Vagina (tissue), 2 donors: Measurements from ENCODE around the gene CHMP3. TPM values are rescaled to one million over a fixed set of nuclear protein-coding genes. Genes with fewer than 3 reads are reported as not detected.

Experiments
- DNase-seq, 2 donors: peaks; one replicate each; pipeline ENCODE4 v3.0.0-alpha.2; 2017; ENCODE audit errors: extremely low spot score in 2 of 2
- H3K27ac ChIP-seq: fragments of 200-600 bp; sonication (generic); one replicate; pipeline ENCODE4 v1.5.1; 2019
- H3K27me3 ChIP-seq: fragments of 200-600 bp; sonication (generic); one replicate; pipeline ENCODE4 v1.5.1; 2019
- H3K36me3 ChIP-seq, 2 donors: fragments of 200-600 bp; sonication (generic); one replicate each; pipeline ENCODE4 v1.5.1; 2017 to 2019
- H3K4me1 ChIP-seq: fragments of 200-600 bp; sonication (generic); one replicate; pipeline ENCODE4 v1.5.1; 2019
- H3K4me3 ChIP-seq, 2 donors: fragments of 200-600 bp; sonication (generic); 1 replicate in 1 of 2; 2 replicates in 1 of 2; pipeline ENCODE4 v1.5.1; 2016 to 2019
- H3K9me3 ChIP-seq: fragments of 200-600 bp; sonication (generic); one replicate; pipeline ENCODE4 v1.5.1; 2019
- CTCF ChIP-seq, 3 experiments: fragments of 450-650 bp in 2 of 3; fragments of 200-600 bp in 1 of 3; sonication (generic) in 1 of 3; IDR thresholded peaks; one replicate each; pipeline ENCODE4 v1.5.1; 2017 to 2019; ENCODE audit warnings: antibody characterized with exemption in 3 of 3, mild to moderate bottlenecking in 2 of 3, moderate library complexity in 2 of 3
- POLR2A ChIP-seq, 2 donors: fragments of 450-650 bp; IDR thresholded peaks; one replicate each; pipeline ENCODE4 v1.6.1; 2017; ENCODE audit warnings: antibody characterized with exemption in 2 of 2, mild to moderate bottlenecking in 2 of 2, moderate library complexity in 2 of 2
- POLR2AphosphoS5 ChIP-seq, 2 donors: sonication (generic); formaldehyde crosslinking; IDR thresholded peaks; one replicate each; pipeline ENCODE4 v1.9.0; 2017; ENCODE audit warnings: antibody characterized with exemption in 2 of 2, mild to moderate bottlenecking in 2 of 2, low read depth in 1 of 2; ENCODE audit not compliant: insufficient read depth in 1 of 2
- intact Hi-C: fragments of 100-400 bp; cut with DNase I; formaldehyde crosslinking; loops from one replicate; pipeline ENCODE4 v1.15.1; 2023
- total RNA-seq: library from RNA; depleted of rRNA; stranded (reverse); fragments of >200 nt; gene quantifications from one replicate; pipeline ENCODE4 v1.2.3, GENCODE V29; 2016

CHMP3 gene
- total RNA-seq, 1 donor from 2014 or later: 49.6 TPM

GRCh38 chr2:86480105-86480504 is 83.1 kb downstream of the CHMP3 start:
- Histone ChIP-seq H3K27me3 (no peaks in the 10 kb centered on the region), H3K36me3 (peaks cover 0 to 90% of the 10 kb centered on the region in 2 donors), H3K4me3 (no peak overlapping the region), H3K4me1 (peaks cover 10% of the 10 kb centered on the region), H3K27ac (no peak overlapping the region), H3K9me3 (no peaks in the 10 kb centered on the region)
- no peak for TF ChIP-seq POLR2AphosphoS5 (IDR thresholded peaks at IDR 0.05; ENCODE audit: insufficient read depth in 1 of 2, low read depth in 1 of 2)
- TF ChIP-seq CTCF (IDR thresholded peaks at IDR 0.05): no peak
- no peak for TF ChIP-seq POLR2A (IDR thresholded peaks at IDR 0.05)
- intact Hi-C loops: no loop called here
- no peak for DNase-seq

DNA sequence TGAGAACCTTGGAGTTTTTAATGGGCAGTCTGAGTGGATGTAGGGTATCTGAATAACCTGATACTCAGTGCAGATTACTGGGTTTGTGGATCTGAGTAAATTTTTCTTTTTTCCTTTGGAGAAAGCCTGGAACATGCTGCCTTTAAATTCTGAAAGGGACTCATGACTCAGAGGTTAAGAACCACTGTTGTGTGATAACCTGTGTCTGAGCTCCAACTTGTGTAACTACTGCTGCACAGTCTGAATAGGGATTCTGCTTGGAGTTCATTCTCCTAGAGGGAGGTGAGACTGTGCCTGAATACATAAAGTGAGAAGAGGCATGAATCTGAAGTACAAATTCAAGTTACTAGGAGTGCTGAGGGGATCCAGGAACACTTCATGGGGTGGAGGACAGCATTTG is 85.9 kb downstream of the CHMP3 start:
- H3K27me3 ChIP-seq: no peaks in the 10 kb centered on the region
- TF ChIP-seq CTCF (IDR thresholded peaks at IDR 0.05) (no peak), POLR2AphosphoS5 (IDR thresholded peaks at IDR 0.05; ENCODE audit: insufficient read depth in 1 of 2, low read depth in 1 of 2) (no peak), POLR2A (IDR thresholded peaks at IDR 0.05) (no peak)
- DNase-seq: no peak
- H3K4me3 ChIP-seq: no peak overlapping the region
- peaks cover 0 to 83% of the 10 kb centered on the region in 2 donors for H3K36me3 ChIP-seq
- H3K4me1 ChIP-seq: no peaks in the 10 kb centered on the region
- intact Hi-C loops: no loop called here
- no peaks in the 10 kb centered on the region for H3K9me3 ChIP-seq
- H3K27ac ChIP-seq: no peak overlapping the region

- Histone ChIP-seq H3K4me3 (no peak overlapping the region), H3K4me1 (no peaks in the 10 kb centered on the region), H3K9me3 (no peaks in the 10 kb centered on the region), H3K36me3 (peaks cover 0 to 81% of the 10 kb centered on the region in 2 donors), H3K27ac (no peak overlapping the region), H3K27me3 (no peaks in the 10 kb centered on the region)
- intact Hi-C loops: no loop called here
- no peak for TF ChIP-seq POLR2A (IDR thresholded peaks at IDR 0.05)
- TF ChIP-seq CTCF (IDR thresholded peaks at IDR 0.05): no peak
- TF ChIP-seq POLR2AphosphoS5 (IDR thresholded peaks at IDR 0.05; ENCODE audit: insufficient read depth in 1 of 2, low read depth in 1 of 2): no peak
- no peak for DNase-seq
These were observed 86.3 kb downstream of the CHMP3 start for GRCh38 chr2:86476918-86477317.

DNA sequence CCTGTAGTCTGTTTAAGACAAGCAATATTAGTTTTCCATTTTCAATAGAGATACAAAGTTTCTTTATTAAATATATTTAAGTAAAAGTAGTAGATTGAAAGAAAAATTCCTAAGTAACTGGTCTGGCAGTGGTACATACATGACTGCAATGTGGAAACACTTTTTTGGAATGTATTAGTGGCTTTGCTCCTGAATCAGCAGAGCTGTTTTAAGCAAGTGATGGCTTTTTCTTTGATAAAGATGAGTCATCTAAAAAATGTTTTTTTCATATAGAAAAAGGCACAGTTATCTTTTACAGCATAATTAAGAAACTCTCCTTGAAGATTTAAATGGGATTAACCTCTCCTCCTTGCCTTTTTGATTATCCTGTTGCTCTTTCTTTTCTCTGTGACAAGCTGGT is 87.2 kb downstream of the CHMP3 start:
- DNase-seq: no peak
- H3K4me3 ChIP-seq: no peak overlapping the region
- intact Hi-C loops: no loop called here
- no peak for TF ChIP-seq POLR2A (IDR thresholded peaks at IDR 0.05)
- no peak for TF ChIP-seq CTCF (IDR thresholded peaks at IDR 0.05)
- H3K27ac ChIP-seq: no peak overlapping the region
- no peaks in the 10 kb centered on the region for H3K27me3 ChIP-seq
- no peaks in the 10 kb centered on the region for H3K4me1 ChIP-seq
- H3K9me3 ChIP-seq: no peaks in the 10 kb centered on the region
- H3K36me3 ChIP-seq: peaks cover 0 to 78% of the 10 kb centered on the region in 2 donors

- intact Hi-C loops: no loop called here
- peaks cover 0 to 74% of the 10 kb centered on the region in 2 donors for H3K36me3 ChIP-seq
- no peak for DNase-seq
- no peaks in the 10 kb centered on the region for H3K27me3 ChIP-seq
- no peaks in the 10 kb centered on the region for H3K4me1 ChIP-seq
- H3K27ac ChIP-seq: no peak overlapping the region
- TF ChIP-seq CTCF (IDR thresholded peaks at IDR 0.05) (no peak), POLR2AphosphoS5 (IDR thresholded peaks at IDR 0.05; ENCODE audit: insufficient read depth in 1 of 2, low read depth in 1 of 2) (no peak), POLR2A (IDR thresholded peaks at IDR 0.05) (no peak)
- no peaks in the 10 kb centered on the region for H3K9me3 ChIP-seq
- H3K4me3 ChIP-seq: no peak overlapping the region
These were observed 91.6 kb downstream of the CHMP3 start for GRCh38 chr2:86471637-86472036.
